Measurements from ENCODE around the gene SDHB. TPM values are rescaled to one million over a fixed set of nuclear protein-coding genes. Genes with fewer than 3 reads are reported as not detected.

Gene SDHB
- total and polyA plus RNA-seq, 12 donors = 102 to 486 (median 377) TPM

GRCh38 chr1:17069452-17070162, 15.8 kb upstream of the SDHB start:
- intact Hi-C loops (cut with DNase I) = loop anchor here in 5 of 10 donors (5.0 to 10.0 kb wide), 5 partner anchors 55 to 335 kb away; no protein-coding TSS in a partner anchor
- DNase-seq = no peak
- Histone ChIP-seq H3K36me3 (no peaks in the 10 kb centered on the region), H3K9me3 (peaks cover 0 to 12% (median 7%) of the 10 kb centered on the region in 11 donors), H3K4me3 (no peak overlapping the region), H3K27me3 (no peaks in the 10 kb centered on the region), H3K27ac (no peak overlapping the region), H3K4me1 (peaks cover 0 to 23% (median 0%) of the 10 kb centered on the region in 9 donors)
- 88 to 91% methylated on average over 6 of the region's 6 CpGs for WGBS, 2 donors
- no peak for TF ChIP-seq CTCF (IDR thresholded peaks at IDR 0.05)
- no peak for ATAC-seq

- DNase-seq (no peak), ATAC-seq (no peak)
- H3K27ac ChIP-seq = no peak overlapping the region
- no peaks in the 10 kb centered on the region for H3K27me3 ChIP-seq
- peaks cover 0 to 27% (median 4%) of the 10 kb centered on the region in 9 donors for H3K4me1 ChIP-seq
- peaks cover 0 to 14% (median 8%) of the 10 kb centered on the region in 11 donors for H3K9me3 ChIP-seq
- intact Hi-C loops (cut with DNase I) = loop anchor here in 5 of 10 donors (5.0 to 10.0 kb wide), 5 partner anchors 56 to 336 kb away; no protein-coding TSS in a partner anchor
- no peaks in the 10 kb centered on the region for H3K36me3 ChIP-seq
- TF ChIP-seq CTCF (IDR thresholded peaks at IDR 0.05) = no peak
- WGBS, 2 donors = 79 to 84% methylated on average over 12 of the region's 12 CpGs
- no peak overlapping the region for H3K4me3 ChIP-seq
Measured at GRCh38 chr1:17068789-17069188, 15.0 kb upstream of the SDHB start.

GRCh38 chr1:17067465-17068240, 13.8 kb upstream of the SDHB start:
- 77 to 87% methylated on average over 10 of the region's 10 CpGs for WGBS, 2 donors
- H3K36me3 ChIP-seq = no peaks in the 10 kb centered on the region
- peaks cover 0 to 38% (median 7%) of the 10 kb centered on the region in 9 donors for H3K4me1 ChIP-seq
- H3K4me3 ChIP-seq = no peak overlapping the region
- intact Hi-C loops (cut with DNase I) = loop anchor here in 5 of 10 donors (5.0 to 10.0 kb wide), 5 partner anchors 57 to 337 kb away; no protein-coding TSS in a partner anchor
- peaks cover 0 to 14% (median 8%) of the 10 kb centered on the region in 11 donors for H3K9me3 ChIP-seq
- TF ChIP-seq CTCF (IDR thresholded peaks at IDR 0.05) = no peak
- ATAC-seq (no peak), DNase-seq (no peak)
- no peaks in the 10 kb centered on the region for H3K27me3 ChIP-seq
- peak overlapping the region in 1 of 10 donors; percentile 78 for H3K27ac ChIP-seq

GRCh38 chr1:17067069-17067426, 13.2 kb upstream of the SDHB start:
- Histone ChIP-seq H3K27ac (peak overlapping the region in 1 of 10 donors; percentile 78), H3K36me3 (no peaks in the 10 kb centered on the region), H3K4me1 (peaks cover 0 to 44% (median 7%) of the 10 kb centered on the region in 9 donors), H3K9me3 (peaks cover 0 to 14% (median 8%) of the 10 kb centered on the region in 11 donors), H3K4me3 (no peak overlapping the region), H3K27me3 (no peaks in the 10 kb centered on the region)
- WGBS, 2 donors = 80 to 89% methylated on average over 3 of the region's 3 CpGs
- intact Hi-C loops (cut with DNase I) = loop anchor here in 5 of 10 donors (5.0 to 10.0 kb wide), 5 partner anchors 58 to 338 kb away; no protein-coding TSS in a partner anchor
- ATAC-seq (no peak), DNase-seq (no peak)
- no peak for TF ChIP-seq CTCF (IDR thresholded peaks at IDR 0.05)
